GM23338 (cell line): ENCODE data around the gene NCKAP5. TPM values are rescaled to one million over a fixed set of nuclear protein-coding genes. Genes with fewer than 3 reads are reported as not detected.

Source experiments
- ATAC-seq: fragments of 200-7000 bp; cut with Tn5 transposase; 3 replicates; pipeline ENCODE4 v1.9.1; 2020
- DNase-seq: peaks from one replicate; pipeline ENCODE4 v3.0.0-alpha.2; 2015; ENCODE audit warnings: low spot score
- H2AFZ ChIP-seq: fragments of 200-600 bp; sonication (generic); 2 replicates; pipeline ENCODE4 v1.8.0; 2016; ENCODE audit warnings: antibody characterized with exemption, mild to moderate bottlenecking, moderate library complexity
- H3F3A ChIP-seq: fragments of 200-600 bp; sonication (generic); replicated peaks from 2 replicates; pipeline ENCODE4 v1.8.0; 2017; ENCODE audit warnings: antibody characterized with exemption, mixed run types, low read depth
- H3K27ac ChIP-seq: fragments of 200-600 bp; sonication (generic); 2 replicates; pipeline ENCODE4 v1.6.1; 2016; ENCODE audit warnings: low read depth
- H3K27me3 ChIP-seq: fragments of 200-600 bp; sonication (generic); 2 replicates; pipeline ENCODE4 v1.8.0; 2016; ENCODE audit warnings: mild to moderate bottlenecking, mixed run types, moderate library complexity; ENCODE audit not compliant: insufficient read depth
- H3K36me3 ChIP-seq: fragments of 200-600 bp; sonication (generic); 2 replicates; pipeline ENCODE4 v1.8.0; 2016; ENCODE audit warnings: mild to moderate bottlenecking; ENCODE audit not compliant: insufficient read depth
- H3K4me1 ChIP-seq: fragments of 200-600 bp; sonication (generic); 2 replicates; pipeline ENCODE4 v1.8.0; 2016; ENCODE audit warnings: mild to moderate bottlenecking, moderate library complexity; ENCODE audit not compliant: insufficient read depth
- H3K4me2 ChIP-seq: fragments of 200-600 bp; sonication (generic); 2 replicates; pipeline ENCODE4 v1.7.1; 2017; ENCODE audit warnings: mixed run types
- H3K4me3 ChIP-seq: fragments of 200-600 bp; sonication (generic); 2 replicates; pipeline ENCODE4 v1.6.1; 2016; ENCODE audit warnings: mixed run types
- H3K79me2 ChIP-seq: fragments of 200-600 bp; sonication (generic); replicated peaks from 2 replicates; pipeline ENCODE4 v1.8.0; 2017; ENCODE audit warnings: mild to moderate bottlenecking; ENCODE audit not compliant: insufficient read depth
- H3K9me2 ChIP-seq: fragments of 200-600 bp; sonication (generic); 2 replicates; pipeline ENCODE4 v1.8.0; 2017; ENCODE audit not compliant: insufficient read depth
- H4K20me1 ChIP-seq: fragments of 200-600 bp; sonication (generic); replicated peaks from 2 replicates; pipeline ENCODE4 v1.8.0; 2017; ENCODE audit warnings: mild to moderate bottlenecking; ENCODE audit not compliant: insufficient read depth
- H3K27ac Mint-ChIP-seq: 2 replicates; pipeline ENCODE4 v1.8.0; 2020; ENCODE audit warnings: inconsistent platforms, mild to moderate bottlenecking, moderate library complexity, mixed read lengths
- H3K27me3 Mint-ChIP-seq: 3 replicates; pipeline ENCODE4 v1.8.0; 2022; ENCODE audit warnings: low read depth, mild to moderate bottlenecking, moderate library complexity, mixed read lengths, inconsistent platforms; ENCODE audit not compliant: insufficient read depth, poor library complexity
- H3K36me3 Mint-ChIP-seq: 3 replicates; pipeline ENCODE4 v1.8.0; 2021; ENCODE audit warnings: low read depth, mild to moderate bottlenecking, inconsistent platforms, moderate library complexity, mixed read lengths
- H3K4me1 Mint-ChIP-seq: 3 replicates; pipeline ENCODE4 v1.8.0; 2020; ENCODE audit warnings: mild to moderate bottlenecking, inconsistent platforms, mixed read lengths
- H3K4me3 Mint-ChIP-seq: 3 replicates; pipeline ENCODE4 v1.8.0; 2021; ENCODE audit warnings: moderate library complexity, mild to moderate bottlenecking, inconsistent platforms, mixed read lengths
- H3K9me3 Mint-ChIP-seq: 3 replicates; pipeline ENCODE4 v1.8.0; 2020; ENCODE audit warnings: moderate library complexity, mild to moderate bottlenecking, inconsistent platforms, mixed read lengths
- CREB1 ChIP-seq: fragments of 250-450 bp; sonication (Bioruptor Pico); IDR thresholded peaks from 2 replicates; pipeline ENCODE4 v1.5.0; 2020; ENCODE audit warnings: low read depth, mild to moderate bottlenecking, moderate library complexity
- EZH2 ChIP-seq: fragments of 200-600 bp; sonication (generic); IDR thresholded peaks from one replicate; pipeline ENCODE4 v1.8.0; 2017; ENCODE audit warnings: antibody characterized with exemption, mild to moderate bottlenecking, low read depth; ENCODE audit not compliant: unreplicated experiment
- NANOG ChIP-seq: IDR thresholded peaks from 2 replicates; pipeline ENCODE4 v1.6.1; 2016; ENCODE audit warnings: antibody characterized with exemption, borderline replicate concordance
- polyA plus RNA-seq: library from polyadenylated mRNA; unstranded; fragments of >200 nt; fragmentation: Nextera tagmentation; extraction: Ambion mirVana; gene quantifications from 2 replicates; pipeline ENCODE4 v1.2.1, GENCODE V29; 2016
- total RNA-seq: library from RNA; depleted of rRNA; stranded (reverse); fragments of >200 nt; shearing (Covaris generic); gene quantifications from 2 replicates; pipeline ENCODE4 v1.2.3, GENCODE V29; 2014
- TF ChIP-seq, protein P1 (sequence below): fragments of 250-450 bp; sonication (Bioruptor Pico); IDR thresholded peaks from 2 replicates; pipeline ENCODE4 v1.5.0; 2020; ENCODE audit warnings: mild to moderate bottlenecking, moderate library complexity

The NCKAP5 gene
- total and polyA plus RNA-seq, 2 experiments from 2014 or later, result 0.34 to 0.73 TPM

GRCh38 chr2:133598769-133599168 lies 30.5 kb upstream of the NCKAP5 start (continued):
- TF ChIP-seq, protein P1, sequence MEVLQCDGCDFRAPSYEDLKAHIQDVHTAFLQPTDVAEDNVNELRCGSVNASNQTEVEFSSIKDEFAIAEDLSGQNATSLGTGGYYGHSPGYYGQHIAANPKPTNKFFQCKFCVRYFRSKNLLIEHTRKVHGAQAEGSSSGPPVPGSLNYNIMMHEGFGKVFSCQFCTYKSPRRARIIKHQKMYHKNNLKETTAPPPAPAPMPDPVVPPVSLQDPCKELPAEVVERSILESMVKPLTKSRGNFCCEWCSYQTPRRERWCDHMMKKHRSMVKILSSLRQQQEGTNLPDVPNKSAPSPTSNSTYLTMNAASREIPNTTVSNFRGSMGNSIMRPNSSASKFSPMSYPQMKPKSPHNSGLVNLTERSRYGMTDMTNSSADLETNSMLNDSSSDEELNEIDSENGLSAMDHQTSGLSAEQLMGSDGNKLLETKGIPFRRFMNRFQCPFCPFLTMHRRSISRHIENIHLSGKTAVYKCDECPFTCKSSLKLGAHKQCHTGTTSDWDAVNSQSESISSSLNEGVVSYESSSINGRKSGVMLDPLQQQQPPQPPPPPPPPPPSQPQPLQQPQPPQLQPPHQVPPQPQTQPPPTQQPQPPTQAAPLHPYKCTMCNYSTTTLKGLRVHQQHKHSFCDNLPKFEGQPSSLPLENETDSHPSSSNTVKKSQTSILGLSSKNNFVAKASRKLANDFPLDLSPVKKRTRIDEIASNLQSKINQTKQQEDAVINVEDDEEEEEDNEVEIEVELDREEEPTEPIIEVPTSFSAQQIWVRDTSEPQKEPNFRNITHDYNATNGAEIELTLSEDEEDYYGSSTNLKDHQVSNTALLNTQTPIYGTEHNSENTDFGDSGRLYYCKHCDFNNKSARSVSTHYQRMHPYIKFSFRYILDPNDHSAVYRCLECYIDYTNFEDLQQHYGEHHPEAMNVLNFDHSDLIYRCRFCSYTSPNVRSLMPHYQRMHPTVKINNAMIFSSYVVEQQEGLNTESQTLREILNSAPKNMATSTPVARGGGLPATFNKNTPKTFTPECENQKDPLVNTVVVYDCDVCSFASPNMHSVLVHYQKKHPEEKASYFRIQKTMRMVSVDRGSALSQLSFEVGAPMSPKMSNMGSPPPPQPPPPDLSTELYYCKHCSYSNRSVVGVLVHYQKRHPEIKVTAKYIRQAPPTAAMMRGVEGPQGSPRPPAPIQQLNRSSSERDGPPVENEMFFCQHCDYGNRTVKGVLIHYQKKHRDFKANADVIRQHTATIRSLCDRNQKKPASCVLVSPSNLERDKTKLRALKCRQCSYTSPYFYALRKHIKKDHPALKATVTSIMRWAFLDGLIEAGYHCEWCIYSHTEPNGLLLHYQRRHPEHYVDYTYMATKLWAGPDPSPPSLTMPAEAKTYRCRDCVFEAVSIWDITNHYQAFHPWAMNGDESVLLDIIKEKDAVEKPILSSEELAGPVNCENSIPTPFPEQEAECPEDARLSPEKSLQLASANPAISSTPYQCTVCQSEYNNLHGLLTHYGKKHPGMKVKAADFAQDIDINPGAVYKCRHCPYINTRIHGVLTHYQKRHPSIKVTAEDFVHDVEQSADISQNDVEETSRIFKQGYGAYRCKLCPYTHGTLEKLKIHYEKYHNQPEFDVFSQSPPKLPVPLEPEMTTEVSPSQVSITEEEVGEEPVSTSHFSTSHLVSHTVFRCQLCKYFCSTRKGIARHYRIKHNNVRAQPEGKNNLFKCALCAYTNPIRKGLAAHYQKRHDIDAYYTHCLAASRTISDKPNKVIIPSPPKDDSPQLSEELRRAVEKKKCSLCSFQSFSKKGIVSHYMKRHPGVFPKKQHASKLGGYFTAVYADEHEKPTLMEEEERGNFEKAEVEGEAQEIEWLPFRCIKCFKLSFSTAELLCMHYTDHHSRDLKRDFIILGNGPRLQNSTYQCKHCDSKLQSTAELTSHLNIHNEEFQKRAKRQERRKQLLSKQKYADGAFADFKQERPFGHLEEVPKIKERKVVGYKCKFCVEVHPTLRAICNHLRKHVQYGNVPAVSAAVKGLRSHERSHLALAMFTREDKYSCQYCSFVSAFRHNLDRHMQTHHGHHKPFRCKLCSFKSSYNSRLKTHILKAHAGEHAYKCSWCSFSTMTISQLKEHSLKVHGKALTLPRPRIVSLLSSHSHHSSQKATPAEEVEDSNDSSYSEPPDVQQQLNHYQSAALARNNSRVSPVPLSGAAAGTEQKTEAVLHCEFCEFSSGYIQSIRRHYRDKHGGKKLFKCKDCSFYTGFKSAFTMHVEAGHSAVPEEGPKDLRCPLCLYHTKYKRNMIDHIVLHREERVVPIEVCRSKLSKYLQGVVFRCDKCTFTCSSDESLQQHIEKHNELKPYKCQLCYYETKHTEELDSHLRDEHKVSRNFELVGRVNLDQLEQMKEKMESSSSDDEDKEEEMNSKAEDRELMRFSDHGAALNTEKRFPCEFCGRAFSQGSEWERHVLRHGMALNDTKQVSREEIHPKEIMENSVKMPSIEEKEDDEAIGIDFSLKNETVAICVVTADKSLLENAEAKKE, result no peak
- no peak for TF ChIP-seq NANOG
- TF ChIP-seq EZH2, result no peak
- TF ChIP-seq CREB1, result no peak

DNA sequence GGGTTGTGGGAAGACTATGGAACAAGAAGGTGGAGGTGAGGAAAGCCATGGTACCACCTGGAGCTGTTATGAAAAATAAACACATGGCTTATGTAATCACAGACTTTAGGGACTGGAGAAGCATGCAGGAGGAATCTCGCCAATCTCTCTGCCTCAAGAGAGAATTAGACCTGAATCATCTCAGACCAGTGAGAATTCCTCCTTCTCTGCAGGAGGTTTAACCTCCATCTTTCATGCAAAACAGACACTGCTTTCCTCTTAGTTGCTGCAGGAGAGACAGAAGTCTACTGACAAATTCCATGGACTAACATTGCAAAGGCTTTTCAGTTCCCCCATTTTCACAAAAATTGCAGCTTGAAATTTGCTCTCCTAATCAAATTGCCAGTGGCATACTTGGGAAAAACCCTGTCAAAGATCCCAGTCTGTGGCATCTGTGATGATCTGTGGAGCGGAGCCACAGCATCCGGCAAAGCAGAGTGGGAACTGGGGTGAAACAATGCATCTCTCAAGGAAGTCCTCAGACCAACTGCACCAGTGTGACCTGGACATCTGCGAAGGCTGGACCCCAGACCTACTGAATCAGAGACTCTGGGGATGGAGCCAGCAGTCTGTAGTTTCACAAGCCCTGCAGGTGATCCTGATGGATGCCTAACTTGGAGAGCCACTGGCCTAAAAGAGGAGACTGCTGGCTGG lies 28.6 kb upstream of the NCKAP5 start:
- Mint-ChIP-seq H3K36me3 (no peaks in the 10 kb centered on the region), H3K9me3 (no peaks in the 10 kb centered on the region), H3K4me1 (peaks cover 12% of the 10 kb centered on the region), H3K4me3 (no peak overlapping the region), H3K27ac (no peak overlapping the region), H3K27me3 (peaks cover 2% of the 10 kb centered on the region)
- Histone ChIP-seq H3K27me3 (no peaks in the 10 kb centered on the region), H2AFZ (no peak overlapping the region), H3K4me1 (0 out of 2 replicates have a peak, but pooled peaks cover 5% of the 10 kb centered on the region), H3K36me3 (no peaks in the 10 kb centered on the region), H4K20me1 (no peaks in the 10 kb centered on the region), H3K4me3 (no peak overlapping the region), H3F3A (no peaks in the 10 kb centered on the region), H3K79me2 (no peaks in the 10 kb centered on the region), H3K27ac (no peak overlapping the region), H3K4me2 (no peak overlapping the region), H3K9me2 (no peaks in the 10 kb centered on the region)
- no peak for TF ChIP-seq NANOG
- TF ChIP-seq, protein P1, result no peak
- no peak for ATAC-seq
- no peak for DNase-seq
